ENCODE results near the gene COPRS. TPM values are rescaled to one million over a fixed set of nuclear protein-coding genes. Genes with fewer than 3 reads are reported as not detected.

The COPRS gene
- polyA plus RNA-seq, 4 donors = 12.7 to 33.7 (median 32.2) TPM

- H3K4me3 ChIP-seq (ENCODE audit: low read depth in 1 of 3, low read length in 3 of 3) = peak overlapping the region in 2 of 3 donors; percentile 43 to 88
- no peaks in the 10 kb centered on the region for H3K9me3 ChIP-seq (ENCODE audit: control insufficient read depth in 2 of 2, insufficient read depth in 1 of 2, low read depth in 1 of 2, low read length in 1 of 2)
- peaks cover 2 to 27% (median 11%) of the 10 kb centered on the region in 3 donors for H3K36me3 ChIP-seq (ENCODE audit: control insufficient read depth in 3 of 3, insufficient read depth in 2 of 3, low read depth in 1 of 3, low read length in 3 of 3)
- no peak for DNase-seq
- H3K4me1 ChIP-seq (ENCODE audit: control insufficient read depth in 3 of 3, insufficient read depth in 2 of 3, low read depth in 1 of 3, low read length in 2 of 3) = peaks cover 0 to 8% (median 2%) of the 10 kb centered on the region in 3 donors
- WGBS, 3 donors = 16 to 20% (median 18%) methylated on average over 16 of the region's 16 CpGs
- no peak overlapping the region for H3K27ac ChIP-seq (ENCODE audit: low read depth in 1 of 3, low read length in 2 of 3)
- no peak for FAIRE-seq
- H3K27me3 ChIP-seq (ENCODE audit: control insufficient read depth in 3 of 3, insufficient read depth in 3 of 3, low read length in 3 of 3) = no peaks in the 10 kb centered on the region
Measured at GRCh38 chr17:31859487-31860008, 504 bp upstream of the COPRS start.

GRCh38 chr17:31857920-31858641, 963 bp downstream of the COPRS start:
- H3K27me3 ChIP-seq (ENCODE audit: control insufficient read depth in 3 of 3, insufficient read depth in 3 of 3, low read length in 3 of 3) = no peaks in the 10 kb centered on the region
- peak overlapping the region in 2 of 3 donors; percentile 44 to 45 for H3K27ac ChIP-seq (ENCODE audit: low read depth in 1 of 3, low read length in 2 of 3)
- no peaks in the 10 kb centered on the region for H3K9me3 ChIP-seq (ENCODE audit: control insufficient read depth in 2 of 2, insufficient read depth in 1 of 2, low read depth in 1 of 2, low read length in 1 of 2)
- 26 to 34% (median 31%) methylated on average over 13 of the region's 13 CpGs for WGBS, 3 donors
- H3K36me3 ChIP-seq (ENCODE audit: control insufficient read depth in 3 of 3, insufficient read depth in 2 of 3, low read depth in 1 of 3, low read length in 3 of 3) = peaks cover 0 to 23% (median 5%) of the 10 kb centered on the region in 3 donors
- peak overlapping the region; percentile 72 to 88 (median 78) for H3K4me3 ChIP-seq (ENCODE audit: low read depth in 1 of 3, low read length in 3 of 3)
- peaks cover 0 to 8% (median 2%) of the 10 kb centered on the region in 3 donors for H3K4me1 ChIP-seq (ENCODE audit: control insufficient read depth in 3 of 3, insufficient read depth in 2 of 3, low read depth in 1 of 3, low read length in 2 of 3)
- FAIRE-seq = no peak
- DNase-seq = peak in 1 of 2 donors; percentile 23

- Histone ChIP-seq H3K27me3 (ENCODE audit: control insufficient read depth in 3 of 3, insufficient read depth in 3 of 3, low read length in 3 of 3) (no peaks in the 10 kb centered on the region), H3K27ac (ENCODE audit: low read depth in 1 of 3, low read length in 2 of 3) (no peak overlapping the region), H3K4me3 (ENCODE audit: low read depth in 1 of 3, low read length in 3 of 3) (no peak overlapping the region), H3K36me3 (ENCODE audit: control insufficient read depth in 3 of 3, insufficient read depth in 2 of 3, low read depth in 1 of 3, low read length in 3 of 3) (peaks cover 0 to 23% (median 2%) of the 10 kb centered on the region in 3 donors), H3K4me1 (ENCODE audit: control insufficient read depth in 3 of 3, insufficient read depth in 2 of 3, low read depth in 1 of 3, low read length in 2 of 3) (peaks cover 0 to 8% (median 2%) of the 10 kb centered on the region in 3 donors), H3K9me3 (ENCODE audit: control insufficient read depth in 2 of 2, insufficient read depth in 1 of 2, low read depth in 1 of 2, low read length in 1 of 2) (no peaks in the 10 kb centered on the region)
- DNase-seq (no peak), FAIRE-seq (no peak)
- WGBS, 3 donors = 91 to 100% (median 97%) methylated on average over 4 of the region's 4 CpGs
Measured at GRCh38 chr17:31856750-31857149, 2.3 kb downstream of the COPRS start.

- DNase-seq = no peak
Measured at GRCh38 chr17:31854672-31855071, 4.4 kb downstream of the COPRS start.

GRCh38 chr17:31853911-31854470, 5.1 kb downstream of the COPRS start:
- DNase-seq (no peak), FAIRE-seq (no peak)
- 86 to 88% (median 88%) methylated on average over 7 of the region's 7 CpGs for WGBS, 3 donors
- no peaks in the 10 kb centered on the region for H3K9me3 ChIP-seq (ENCODE audit: control insufficient read depth in 2 of 2, insufficient read depth in 1 of 2, low read depth in 1 of 2, low read length in 1 of 2)
- peaks cover 0 to 28% (median 2%) of the 10 kb centered on the region in 3 donors for H3K36me3 ChIP-seq (ENCODE audit: control insufficient read depth in 3 of 3, insufficient read depth in 2 of 3, low read depth in 1 of 3, low read length in 3 of 3)
- H3K4me1 ChIP-seq (ENCODE audit: control insufficient read depth in 3 of 3, insufficient read depth in 2 of 3, low read depth in 1 of 3, low read length in 2 of 3) = peaks cover 0 to 4% (median 2%) of the 10 kb centered on the region in 3 donors
- H3K4me3 ChIP-seq (ENCODE audit: low read depth in 1 of 3, low read length in 3 of 3) = no peak overlapping the region
- no peaks in the 10 kb centered on the region for H3K27me3 ChIP-seq (ENCODE audit: control insufficient read depth in 3 of 3, insufficient read depth in 3 of 3, low read length in 3 of 3)
- no peak overlapping the region for H3K27ac ChIP-seq (ENCODE audit: low read depth in 1 of 3, low read length in 2 of 3)

More at GRCh38 chr17:31854672-31855071, 4.4 kb downstream of the COPRS start:
- WGBS, 3 donors = 89 to 97% (median 91%) methylated on average over 2 of the region's 2 CpGs
- Histone ChIP-seq H3K9me3 (ENCODE audit: control insufficient read depth in 2 of 2, insufficient read depth in 1 of 2, low read depth in 1 of 2, low read length in 1 of 2) (no peaks in the 10 kb centered on the region), H3K36me3 (ENCODE audit: control insufficient read depth in 3 of 3, insufficient read depth in 2 of 3, low read depth in 1 of 3, low read length in 3 of 3) (peaks cover 0 to 28% (median 2%) of the 10 kb centered on the region in 3 donors), H3K4me1 (ENCODE audit: control insufficient read depth in 3 of 3, insufficient read depth in 2 of 3, low read depth in 1 of 3, low read length in 2 of 3) (peaks cover 0 to 8% (median 2%) of the 10 kb centered on the region in 3 donors), H3K4me3 (ENCODE audit: low read depth in 1 of 3, low read length in 3 of 3) (no peak overlapping the region), H3K27me3 (ENCODE audit: control insufficient read depth in 3 of 3, insufficient read depth in 3 of 3, low read length in 3 of 3) (no peaks in the 10 kb centered on the region), H3K27ac (ENCODE audit: low read depth in 1 of 3, low read length in 2 of 3) (no peak overlapping the region)
- no peak for FAIRE-seq

- 16 to 23% (median 19%) methylated on average over 3 of the region's 3 CpGs for WGBS, 3 donors
- no peaks in the 10 kb centered on the region for H3K9me3 ChIP-seq (ENCODE audit: control insufficient read depth in 2 of 2, insufficient read depth in 1 of 2, low read depth in 1 of 2, low read length in 1 of 2)
- H3K27ac ChIP-seq (ENCODE audit: low read depth in 1 of 3, low read length in 2 of 3) = no peak overlapping the region
- no peaks in the 10 kb centered on the region for H3K36me3 ChIP-seq (ENCODE audit: control insufficient read depth in 3 of 3, insufficient read depth in 2 of 3, low read depth in 1 of 3, low read length in 3 of 3)
- FAIRE-seq (no peak), DNase-seq (no peak)
- H3K27me3 ChIP-seq (ENCODE audit: control insufficient read depth in 3 of 3, insufficient read depth in 3 of 3, low read length in 3 of 3) = no peaks in the 10 kb centered on the region
- no peaks in the 10 kb centered on the region for H3K4me1 ChIP-seq (ENCODE audit: control insufficient read depth in 3 of 3, insufficient read depth in 2 of 3, low read depth in 1 of 3, low read length in 2 of 3)
- H3K4me3 ChIP-seq (ENCODE audit: low read depth in 1 of 3, low read length in 3 of 3) = no peak overlapping the region
Measured at GRCh38 chr17:31845291-31845690, 13.8 kb downstream of the COPRS start.

GRCh38 chr17:31843070-31843745, 15.8 kb downstream of the COPRS start:
- 39 to 48% (median 41%) methylated on average over 8 of the region's 8 CpGs for WGBS, 3 donors
- FAIRE-seq = no peak
- no peaks in the 10 kb centered on the region for H3K27me3 ChIP-seq (ENCODE audit: control insufficient read depth in 3 of 3, insufficient read depth in 3 of 3, low read length in 3 of 3)
- no peaks in the 10 kb centered on the region for H3K36me3 ChIP-seq (ENCODE audit: control insufficient read depth in 3 of 3, insufficient read depth in 2 of 3, low read depth in 1 of 3, low read length in 3 of 3)
- DNase-seq = peak; percentile 11 to 23
- H3K4me1 ChIP-seq (ENCODE audit: control insufficient read depth in 3 of 3, insufficient read depth in 2 of 3, low read depth in 1 of 3, low read length in 2 of 3) = no peaks in the 10 kb centered on the region
- no peak overlapping the region for H3K4me3 ChIP-seq (ENCODE audit: low read depth in 1 of 3, low read length in 3 of 3)
- no peak overlapping the region for H3K27ac ChIP-seq (ENCODE audit: low read depth in 1 of 3, low read length in 2 of 3)
- no peaks in the 10 kb centered on the region for H3K9me3 ChIP-seq (ENCODE audit: control insufficient read depth in 2 of 2, insufficient read depth in 1 of 2, low read depth in 1 of 2, low read length in 1 of 2)
